Nephron progenitor cell (in vitro differentiated cells): ENCODE results near the gene PDE8B.

ENCODE experiments used
- DNase-seq: peaks from one replicate; pipeline ENCODE4 v3.0.0; 2021
- H3K27ac Mint-ChIP-seq: 2 replicates; pipeline ENCODE4 v1.8.0; 2021; ENCODE audit warnings: mild to moderate bottlenecking, moderate library complexity, mixed read lengths
- H3K27me3 Mint-ChIP-seq: 2 replicates; pipeline ENCODE4 v1.8.0; 2021; ENCODE audit warnings: mild to moderate bottlenecking, low read depth, mixed read lengths; ENCODE audit not compliant: poor library complexity
- H3K36me3 Mint-ChIP-seq: 2 replicates; pipeline ENCODE4 v1.8.0; 2021; ENCODE audit warnings: low read depth, mixed read lengths
- H3K4me1 Mint-ChIP-seq: 2 replicates; pipeline ENCODE4 v1.8.0; 2021; ENCODE audit warnings: mixed read lengths
- H3K4me3 Mint-ChIP-seq: 2 replicates; pipeline ENCODE4 v1.8.0; 2021; ENCODE audit warnings: mild to moderate bottlenecking, moderate library complexity, mixed read lengths
- H3K9me3 Mint-ChIP-seq: 2 replicates; pipeline ENCODE4 v1.8.0; 2021; ENCODE audit warnings: mild to moderate bottlenecking, moderate library complexity, mixed read lengths
- TF ChIP-seq, protein P1 (sequence below): fragments of 200-600 bp; sonication (generic); IDR thresholded peaks from 2 replicates; pipeline ENCODE4 v1.5.0; 2021; ENCODE audit warnings: antibody characterized with exemption

Gene PDE8B

GRCh38 chr5:77277759-77278158 lies 67.3 kb downstream of the PDE8B start:
- TF ChIP-seq, protein P1, sequence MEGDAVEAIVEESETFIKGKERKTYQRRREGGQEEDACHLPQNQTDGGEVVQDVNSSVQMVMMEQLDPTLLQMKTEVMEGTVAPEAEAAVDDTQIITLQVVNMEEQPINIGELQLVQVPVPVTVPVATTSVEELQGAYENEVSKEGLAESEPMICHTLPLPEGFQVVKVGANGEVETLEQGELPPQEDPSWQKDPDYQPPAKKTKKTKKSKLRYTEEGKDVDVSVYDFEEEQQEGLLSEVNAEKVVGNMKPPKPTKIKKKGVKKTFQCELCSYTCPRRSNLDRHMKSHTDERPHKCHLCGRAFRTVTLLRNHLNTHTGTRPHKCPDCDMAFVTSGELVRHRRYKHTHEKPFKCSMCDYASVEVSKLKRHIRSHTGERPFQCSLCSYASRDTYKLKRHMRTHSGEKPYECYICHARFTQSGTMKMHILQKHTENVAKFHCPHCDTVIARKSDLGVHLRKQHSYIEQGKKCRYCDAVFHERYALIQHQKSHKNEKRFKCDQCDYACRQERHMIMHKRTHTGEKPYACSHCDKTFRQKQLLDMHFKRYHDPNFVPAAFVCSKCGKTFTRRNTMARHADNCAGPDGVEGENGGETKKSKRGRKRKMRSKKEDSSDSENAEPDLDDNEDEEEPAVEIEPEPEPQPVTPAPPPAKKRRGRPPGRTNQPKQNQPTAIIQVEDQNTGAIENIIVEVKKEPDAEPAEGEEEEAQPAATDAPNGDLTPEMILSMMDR = no peak
- no peak for DNase-seq
- Mint-ChIP-seq H3K9me3 (no peaks in the 10 kb centered on the region), H3K27me3 (peaks cover 7% of the 10 kb centered on the region), H3K4me1 (no peaks in the 10 kb centered on the region), H3K4me3 (no peak overlapping the region), H3K27ac (no peak overlapping the region), H3K36me3 (no peaks in the 10 kb centered on the region)

DNA sequence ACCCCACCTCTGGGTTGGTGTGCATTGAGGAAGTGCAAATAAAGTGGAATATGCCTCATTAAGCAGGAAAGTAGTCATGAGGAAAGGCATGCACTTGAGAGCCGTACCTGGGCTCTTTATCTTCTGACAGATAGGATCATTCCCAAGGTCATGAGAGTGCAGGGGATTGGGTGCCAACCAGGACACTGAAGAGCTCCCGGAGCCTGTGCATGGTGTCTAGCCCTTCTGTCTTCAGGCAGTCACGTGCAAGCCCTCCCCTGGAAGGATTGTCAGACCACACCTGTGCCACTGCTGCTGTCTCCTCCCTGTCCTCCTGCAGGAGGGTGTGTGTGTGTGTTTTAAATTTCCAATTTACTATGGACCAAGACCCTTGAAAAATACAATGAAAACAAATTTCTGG lies 69.6 kb downstream of the PDE8B start:
- no peak overlapping the region for H3K4me3 Mint-ChIP-seq
- no peak for DNase-seq

GRCh38 chr5:77281969-77282336 lies 71.5 kb downstream of the PDE8B start:
- no peak for DNase-seq
- Mint-ChIP-seq H3K36me3 (no peaks in the 10 kb centered on the region), H3K27me3 (no peaks in the 10 kb centered on the region), H3K27ac (no peak overlapping the region), H3K9me3 (no peaks in the 10 kb centered on the region), H3K4me3 (no peak overlapping the region), H3K4me1 (no peaks in the 10 kb centered on the region)
- TF ChIP-seq, protein P1 = no peak

More for the DNA sequence above, 69.6 kb downstream of the PDE8B start:
- no peaks in the 10 kb centered on the region for H3K36me3 Mint-ChIP-seq
- H3K9me3 Mint-ChIP-seq = no peaks in the 10 kb centered on the region
- no peak overlapping the region for H3K27ac Mint-ChIP-seq
- TF ChIP-seq, protein P1 = no peak
- no peaks in the 10 kb centered on the region for H3K4me1 Mint-ChIP-seq
- H3K27me3 Mint-ChIP-seq = peaks cover 3% of the 10 kb centered on the region

GRCh38 chr5:77282337-77283027 lies 72.0 kb downstream of the PDE8B start:
- Mint-ChIP-seq H3K36me3 (no peaks in the 10 kb centered on the region), H3K9me3 (no peaks in the 10 kb centered on the region), H3K27ac (no peak overlapping the region), H3K27me3 (no peaks in the 10 kb centered on the region), H3K4me1 (no peaks in the 10 kb centered on the region), H3K4me3 (no peak overlapping the region)
- DNase-seq = no peak
- TF ChIP-seq, protein P1 = no peak

DNA sequence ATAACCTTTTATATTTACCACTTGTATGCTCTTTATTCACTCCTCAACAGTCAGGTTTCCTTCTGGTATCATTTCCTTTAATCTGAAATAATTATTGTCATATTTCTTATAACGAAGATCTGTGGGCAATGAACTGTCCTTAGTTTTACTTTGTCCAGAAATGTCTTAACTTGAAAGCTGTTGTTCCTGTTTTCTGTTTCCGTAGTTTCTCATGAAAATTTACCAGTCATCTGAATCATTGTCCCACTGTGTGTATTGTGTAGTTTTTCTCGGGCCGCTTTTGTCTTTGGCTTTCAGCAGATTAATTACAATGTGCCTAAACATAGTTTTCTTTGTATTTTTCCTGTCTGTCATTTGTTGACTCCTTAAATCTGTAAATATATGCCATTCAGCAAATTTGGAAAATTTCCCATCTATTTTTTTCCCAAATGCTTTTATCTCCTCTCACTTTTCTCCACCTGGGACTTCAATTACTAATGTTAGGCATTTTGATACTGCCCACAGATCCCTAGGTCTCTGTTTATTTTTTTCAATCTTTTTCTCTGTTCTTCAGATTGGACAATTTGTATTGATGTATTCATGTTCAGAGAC lies 74.9 kb downstream of the PDE8B start:
- TF ChIP-seq, protein P1 = no peak
- H3K9me3 Mint-ChIP-seq = no peaks in the 10 kb centered on the region
- H3K4me3 Mint-ChIP-seq = no peak overlapping the region
- no peaks in the 10 kb centered on the region for H3K27me3 Mint-ChIP-seq
- no peak for DNase-seq
- H3K4me1 Mint-ChIP-seq = no peaks in the 10 kb centered on the region
- H3K36me3 Mint-ChIP-seq = no peaks in the 10 kb centered on the region
- no peak overlapping the region for H3K27ac Mint-ChIP-seq
